Measurements from ENCODE around the gene OR2T11.
"Not testable (repeated sequence)": the region's sequence is repeated elsewhere in the genome, so short reads cannot be mapped to it uniquely, and the experiment has no call there.

Gene OR2T11

GRCh38 chr1:248634991-248635390 lies at the start of gene OR2T11:
TSS of gene OR2T11 (minus strand) at chr1:248635091. CDS start at chr1:248627128, 7,963 bp downstream.
- DNase-seq (ENCODE audit: low read depth); H3K4me3 ChIP-seq (ENCODE audit: low read length): not testable (repeated sequence)

GRCh38 chr1:248681651-248682050 lies 46.8 kb upstream of the OR2T11 start:
- H3K4me3 ChIP-seq (ENCODE audit: low read length): no peak overlapping the region
- DNase-seq (ENCODE audit: low read depth): no peak
- TF ChIP-seq CTCF (conservative IDR thresholded peaks at IDR 0.05; ENCODE audit: low read depth, low read length): no peak

- no peak for TF ChIP-seq CTCF (conservative IDR thresholded peaks at IDR 0.05; ENCODE audit: low read depth, low read length)
- H3K4me3 ChIP-seq (ENCODE audit: low read length): no peak overlapping the region
- no peak for DNase-seq (ENCODE audit: low read depth)
Observed at GRCh38 chr1:248670003-248670402, 35.1 kb upstream of the OR2T11 start.

- DNase-seq (ENCODE audit: low read depth); H3K4me3 ChIP-seq (ENCODE audit: low read length): not testable (repeated sequence)
Observed at GRCh38 chr1:248663453-248664328, 28.8 kb upstream of the OR2T11 start.

GRCh38 chr1:248656797-248657196 lies 21.9 kb upstream of the OR2T11 start:
- DNase-seq (ENCODE audit: low read depth); H3K4me3 ChIP-seq (ENCODE audit: low read length): not testable (repeated sequence)

- H3K4me3 ChIP-seq (ENCODE audit: low read length); DNase-seq (ENCODE audit: low read depth): not testable (repeated sequence)
Observed at GRCh38 chr1:248655354-248655753, 20.5 kb upstream of the OR2T11 start, which contains the start of gene OR2T27. TSS of gene OR2T27 (minus strand) at chr1:248655528. CDS start at chr1:248650884, 4,644 bp downstream.

GRCh38 chr1:248648770-248649536 lies 14.1 kb upstream of the OR2T11 start:
- H3K4me3 ChIP-seq (ENCODE audit: low read length); DNase-seq (ENCODE audit: low read depth): not testable (repeated sequence)

GRCh38 chr1:248645178-248645577 lies 10.3 kb upstream of the OR2T11 start, which contains the start of gene OR2T35:
TSS of gene OR2T35 (minus strand) at chr1:248645278. CDS start at chr1:248639258, 6,020 bp downstream.
- H3K4me3 ChIP-seq (ENCODE audit: low read length); DNase-seq (ENCODE audit: low read depth): not testable (repeated sequence)

- H3K4me3 ChIP-seq (ENCODE audit: low read length); DNase-seq (ENCODE audit: low read depth): not testable (repeated sequence)
Observed at GRCh38 chr1:248642971-248643651, 8.2 kb upstream of the OR2T11 start.

- not testable (repeated sequence) for DNase-seq (ENCODE audit: low read depth)
Observed at GRCh38 chr1:248641583-248641982, 6.7 kb upstream of the OR2T11 start.

GRCh38 chr1:248640906-248641305 lies 6.0 kb upstream of the OR2T11 start:
- DNase-seq (ENCODE audit: low read depth); H3K4me3 ChIP-seq (ENCODE audit: low read length): not testable (repeated sequence)

More at GRCh38 chr1:248641583-248641982, 6.7 kb upstream of the OR2T11 start:
- H3K4me3 ChIP-seq (ENCODE audit: low read length): not testable (repeated sequence)

- DNase-seq (ENCODE audit: low read depth); H3K4me3 ChIP-seq (ENCODE audit: low read length): not testable (repeated sequence)
Observed at GRCh38 chr1:248639652-248640051, 4.8 kb upstream of the OR2T11 start.

- not testable (repeated sequence) for DNase-seq (ENCODE audit: low read depth); H3K4me3 ChIP-seq (ENCODE audit: low read length)
Observed at GRCh38 chr1:248636612-248637011, 1.7 kb upstream of the OR2T11 start.

All from retinal pigment epithelial cell (primary cell).